Fibroblast of the conjunctiva (primary cell): Measurements from ENCODE around the gene OSTF1.

Experiments
- DNase-seq: peaks from one replicate; pipeline ENCODE4 v3.0.0-alpha.2; 2010; ENCODE audit warnings: low read depth

The OSTF1 gene, protein sequence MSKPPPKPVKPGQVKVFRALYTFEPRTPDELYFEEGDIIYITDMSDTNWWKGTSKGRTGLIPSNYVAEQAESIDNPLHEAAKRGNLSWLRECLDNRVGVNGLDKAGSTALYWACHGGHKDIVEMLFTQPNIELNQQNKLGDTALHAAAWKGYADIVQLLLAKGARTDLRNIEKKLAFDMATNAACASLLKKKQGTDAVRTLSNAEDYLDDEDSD

DNA sequence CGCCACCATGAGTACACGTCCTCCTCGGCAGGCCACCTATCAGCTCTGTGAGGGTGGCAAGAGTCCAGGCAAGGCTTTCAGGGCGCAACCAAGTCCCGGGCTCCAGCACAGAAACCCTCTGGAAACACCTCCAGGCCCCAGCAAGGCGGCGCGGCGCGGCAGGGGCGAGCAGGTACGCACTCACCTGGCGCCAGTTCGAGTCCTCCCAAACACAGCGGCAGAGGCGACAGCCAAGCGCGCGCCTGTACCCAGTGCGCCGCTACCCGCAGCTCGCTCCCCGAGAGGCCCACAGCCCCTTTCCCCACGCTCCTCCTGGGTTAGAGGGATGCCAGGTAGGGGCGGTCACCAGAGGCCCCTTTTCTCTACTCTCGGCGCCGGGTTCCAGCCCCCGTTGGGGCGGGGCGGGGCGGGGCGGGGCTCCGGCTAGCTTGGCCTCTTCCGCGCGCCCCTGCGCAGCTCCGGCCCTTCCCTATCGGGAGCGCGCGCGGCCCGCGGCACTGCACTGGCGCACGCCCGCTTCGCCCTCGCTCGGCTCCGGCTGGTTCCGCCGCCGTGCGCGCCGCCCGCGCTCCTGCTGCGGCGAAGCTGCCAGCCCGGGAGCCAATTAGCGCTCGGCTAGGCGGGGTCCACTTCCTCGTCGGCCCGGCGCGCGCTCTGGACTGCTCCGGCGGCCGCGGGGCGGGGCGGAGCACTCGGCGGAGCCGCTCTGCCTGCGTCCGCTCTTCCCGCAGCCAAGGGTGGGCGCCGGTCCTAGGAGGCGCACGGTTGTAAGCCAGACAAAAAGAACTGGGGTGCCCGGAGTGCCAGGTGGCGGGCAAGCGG is at the start of gene OSTF1, which contains the start of gene NMRK1:
Gene OSTF1, plus strand, starts transcription at position 691 of the 822 bp plus-strand sequence. CDS start 179 bp downstream, outside the sequence.
Gene NMRK1, minus strand, starts transcription at position 332 of the 822 bp plus-strand sequence. CDS start 5,040 bp downstream, outside the sequence.
- peak; percentile 92 for DNase-seq

DNA sequence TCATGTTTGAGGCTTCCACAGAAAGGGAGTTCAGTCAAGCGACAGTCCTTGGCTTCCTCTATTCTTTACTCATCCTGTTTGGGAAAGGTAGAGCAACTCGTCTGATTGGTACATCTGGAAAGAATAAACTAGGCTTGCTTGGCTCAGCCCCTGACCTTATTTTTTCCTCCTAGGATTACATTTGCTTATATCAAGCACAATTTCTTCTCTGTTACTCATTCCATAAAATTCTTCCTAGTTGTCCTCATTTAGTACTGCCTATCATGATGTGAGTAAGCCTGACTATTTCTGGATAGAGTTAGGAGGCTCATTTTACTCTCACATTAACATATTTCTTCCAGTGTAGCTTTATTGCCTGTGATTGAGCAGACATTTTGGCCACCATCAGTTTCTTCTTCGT is 49.3 kb upstream of the OSTF1 start:
- DNase-seq: peak; percentile 78

DNA sequence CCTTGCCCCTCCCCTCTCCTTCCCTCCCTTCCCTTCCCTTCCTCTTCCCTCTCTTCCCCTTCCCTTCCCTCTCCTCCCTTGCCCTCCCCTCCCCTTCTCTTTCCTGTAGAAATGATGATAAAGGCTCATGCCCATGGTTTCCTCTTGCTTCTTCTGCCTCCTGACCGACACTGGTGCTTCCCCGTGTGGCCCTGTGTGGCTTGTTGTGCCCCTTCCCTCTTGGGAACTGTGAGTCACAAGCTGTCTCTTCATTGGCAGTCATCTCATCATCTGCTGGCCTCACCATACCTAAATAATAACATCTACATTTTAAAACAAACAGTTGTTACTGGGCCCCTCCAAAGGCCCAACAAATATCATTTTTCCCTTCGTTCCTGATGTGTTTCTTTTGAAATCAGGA is 48.5 kb upstream of the OSTF1 start:
- DNase-seq: no peak

DNA sequence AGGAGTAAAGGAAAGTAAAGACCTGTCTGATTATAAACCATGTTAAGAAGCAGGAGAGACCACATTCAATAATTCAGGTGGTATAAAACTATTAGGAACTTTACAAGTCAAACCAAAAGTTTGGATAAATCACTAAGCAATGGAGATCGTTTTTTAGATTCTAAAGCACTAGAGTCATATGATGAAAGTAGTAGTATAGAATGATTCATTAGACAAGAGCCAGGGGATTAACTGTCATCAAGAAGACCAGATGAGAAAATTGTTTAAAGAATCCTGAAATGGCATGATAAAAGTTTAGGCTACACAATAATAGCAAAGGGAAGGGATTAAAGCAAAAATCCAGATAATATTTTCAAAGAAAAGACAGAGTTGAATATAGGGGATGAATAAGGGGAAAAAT is 47.3 kb upstream of the OSTF1 start:
- DNase-seq: no peak

DNA sequence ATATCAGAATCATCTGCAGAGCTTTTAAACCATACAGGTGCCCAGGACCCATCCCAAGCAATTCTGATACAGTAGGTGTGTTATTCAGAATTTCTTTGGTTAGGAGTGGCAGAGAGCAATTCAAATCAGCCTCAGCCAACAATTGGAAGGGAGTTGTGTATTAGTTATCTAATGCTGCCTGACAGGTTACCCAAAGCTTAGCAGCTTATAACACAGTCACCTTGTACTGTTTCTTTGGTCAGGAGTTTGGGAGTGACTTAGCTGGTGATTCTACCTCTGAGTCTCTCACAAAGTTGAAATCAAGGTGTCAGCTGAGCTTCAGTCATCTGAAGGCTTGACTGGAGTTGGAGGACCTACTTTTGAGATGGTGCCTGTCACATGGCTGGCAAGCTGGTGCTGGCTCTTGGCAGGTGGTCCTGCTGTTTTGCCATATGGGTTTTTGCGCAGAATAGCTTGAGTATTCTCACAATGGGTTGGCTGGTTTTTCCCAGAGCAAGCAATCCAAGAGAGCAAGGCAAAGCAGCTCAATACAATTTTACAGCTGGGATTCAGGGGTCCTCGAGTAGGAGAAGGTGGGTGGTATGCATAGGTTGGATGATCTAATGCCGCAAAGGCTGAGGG is 41.5 kb upstream of the OSTF1 start:
- DNase-seq: no peak

DNA sequence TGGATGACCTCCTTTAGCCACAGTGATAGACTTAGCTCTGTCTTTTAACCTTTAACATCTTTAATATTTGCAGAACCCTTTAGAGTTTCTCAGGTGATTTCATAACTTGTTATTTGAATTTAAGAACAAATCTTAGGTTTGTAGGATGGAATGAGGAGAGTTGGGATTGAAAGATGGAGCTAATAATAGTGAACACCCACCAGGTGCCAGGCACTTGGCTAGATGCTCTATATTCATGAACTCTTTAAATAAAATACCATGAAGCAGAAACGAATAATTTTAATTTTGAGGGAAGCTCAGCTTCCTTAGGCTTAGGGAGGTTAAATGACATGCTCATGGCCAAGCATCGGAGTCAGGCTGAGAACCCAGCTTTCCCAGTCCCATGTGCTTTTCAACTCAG is 40.8 kb upstream of the OSTF1 start:
- no peak for DNase-seq

DNA sequence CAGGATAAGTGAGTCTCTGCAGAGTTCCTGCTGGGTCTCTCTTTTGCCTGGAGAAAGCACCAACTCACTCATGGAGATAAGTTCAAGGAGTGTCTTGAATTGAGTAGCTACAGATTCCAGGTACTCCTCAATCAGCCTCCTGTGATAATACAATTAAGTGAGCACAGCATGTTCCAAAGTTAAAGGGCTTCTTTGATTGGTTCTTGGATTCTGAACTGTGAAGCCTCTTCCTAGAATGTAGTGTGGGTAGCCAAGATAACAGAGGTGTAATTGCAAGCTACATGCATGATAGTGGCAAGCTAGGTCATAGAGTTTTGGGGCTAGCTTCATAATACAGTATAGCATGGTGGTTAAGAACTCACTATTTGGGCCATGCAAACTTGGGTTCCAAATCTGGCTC is 37.0 kb upstream of the OSTF1 start:
- no peak for DNase-seq

DNA sequence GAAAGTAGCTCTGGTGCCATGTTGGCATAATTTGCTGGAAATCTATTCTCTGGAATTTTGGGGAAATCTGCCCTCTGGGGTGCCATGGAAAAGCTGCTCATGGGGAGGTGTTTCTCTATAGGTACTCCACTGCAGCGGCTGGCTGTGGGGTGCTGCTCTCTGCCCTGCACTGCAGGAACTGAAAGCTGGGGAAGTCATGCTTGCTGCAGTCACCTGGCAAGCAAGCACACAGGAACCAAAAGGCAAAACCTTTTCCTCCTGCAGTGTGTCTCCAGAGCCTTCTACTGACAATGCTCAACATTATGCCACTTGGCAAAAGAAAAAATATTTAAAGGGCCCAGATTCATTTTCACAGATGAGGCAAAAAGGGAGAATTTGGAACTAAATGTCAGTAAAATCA is 34.4 kb upstream of the OSTF1 start:
- DNase-seq: no peak

DNA sequence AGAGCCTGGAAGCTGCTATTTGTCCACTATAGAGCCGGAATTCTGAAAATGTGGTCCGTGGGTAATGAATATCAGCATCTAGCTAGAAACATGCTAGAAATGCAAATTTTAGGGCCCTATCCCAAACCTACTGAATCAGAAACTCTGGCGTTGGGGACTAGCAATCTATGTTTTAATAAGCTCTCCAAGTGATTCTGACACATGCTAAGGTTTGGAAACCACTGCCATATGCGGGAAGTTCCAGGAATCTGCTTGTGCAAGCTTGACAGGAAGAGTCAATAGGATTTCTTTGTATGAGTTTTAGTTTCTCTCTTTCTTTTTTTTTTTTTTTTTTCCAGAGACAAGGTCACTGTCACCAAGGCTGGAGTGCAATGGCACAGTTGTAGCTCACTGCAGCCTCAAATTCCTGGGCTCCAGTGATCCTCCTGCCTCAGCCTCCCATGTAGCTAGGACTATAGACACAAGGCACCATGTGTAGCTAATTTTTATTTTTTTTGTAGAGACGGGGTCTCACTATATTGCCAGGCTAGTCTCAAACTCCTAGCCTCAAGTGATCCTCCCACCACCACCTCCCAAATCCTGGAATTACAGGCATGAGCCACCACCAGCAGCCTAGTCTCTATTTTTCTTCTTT is 33.8 kb upstream of the OSTF1 start:
- no peak for DNase-seq

DNA sequence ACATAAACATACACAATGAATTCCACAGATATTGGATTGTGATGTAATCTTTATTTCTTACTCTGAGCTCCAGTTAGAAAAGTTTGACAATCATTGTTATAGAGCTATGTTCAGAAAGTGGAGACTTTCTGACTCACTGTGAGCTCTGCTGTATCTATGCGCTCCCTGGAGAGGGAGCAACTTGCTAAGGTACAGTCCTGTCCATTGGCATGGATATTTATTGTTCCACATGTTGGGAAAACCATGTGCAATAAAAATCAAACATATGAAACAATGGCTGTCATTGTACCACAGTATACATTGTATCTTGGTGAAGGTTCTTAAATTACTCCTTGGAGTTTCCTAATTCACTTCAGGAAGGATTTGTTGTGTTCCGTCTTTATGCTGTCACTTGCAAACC is 27.1 kb upstream of the OSTF1 start:
- no peak for DNase-seq

DNA sequence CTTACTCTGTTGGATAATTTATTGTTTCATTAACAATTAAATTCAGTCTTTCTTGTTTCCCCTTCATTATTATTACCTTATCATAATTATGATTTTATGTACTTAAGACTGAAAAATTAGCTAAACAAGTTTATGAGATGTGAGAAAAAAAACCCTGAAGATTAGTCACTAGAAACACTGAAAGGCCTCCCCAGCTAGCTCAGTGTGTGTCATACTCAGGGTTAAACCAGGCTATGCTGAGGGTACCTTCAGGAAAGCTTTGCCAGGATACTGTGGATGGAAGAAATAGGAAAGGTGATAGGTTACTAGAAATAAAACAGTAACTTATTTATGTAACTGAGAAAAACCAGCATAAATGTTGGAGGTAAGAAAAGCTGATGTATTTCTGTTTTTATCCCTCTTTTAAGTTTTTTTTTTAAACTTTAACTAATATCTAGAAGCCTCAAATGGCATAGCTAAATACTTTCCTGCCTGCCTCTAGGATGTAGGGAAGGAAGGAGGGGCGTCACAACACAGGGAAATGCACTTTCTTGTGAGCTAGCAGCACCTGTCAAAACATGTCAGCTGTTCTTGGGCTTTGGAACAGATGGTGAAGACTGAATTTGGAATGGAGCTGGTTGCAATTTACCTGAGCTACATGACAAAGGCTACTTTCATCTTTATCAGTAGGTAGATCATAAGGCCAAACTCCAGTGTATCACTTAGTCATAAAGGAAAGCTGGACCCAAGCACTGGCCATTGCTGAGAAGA is 24.6 kb upstream of the OSTF1 start:
- no peak for DNase-seq

DNA sequence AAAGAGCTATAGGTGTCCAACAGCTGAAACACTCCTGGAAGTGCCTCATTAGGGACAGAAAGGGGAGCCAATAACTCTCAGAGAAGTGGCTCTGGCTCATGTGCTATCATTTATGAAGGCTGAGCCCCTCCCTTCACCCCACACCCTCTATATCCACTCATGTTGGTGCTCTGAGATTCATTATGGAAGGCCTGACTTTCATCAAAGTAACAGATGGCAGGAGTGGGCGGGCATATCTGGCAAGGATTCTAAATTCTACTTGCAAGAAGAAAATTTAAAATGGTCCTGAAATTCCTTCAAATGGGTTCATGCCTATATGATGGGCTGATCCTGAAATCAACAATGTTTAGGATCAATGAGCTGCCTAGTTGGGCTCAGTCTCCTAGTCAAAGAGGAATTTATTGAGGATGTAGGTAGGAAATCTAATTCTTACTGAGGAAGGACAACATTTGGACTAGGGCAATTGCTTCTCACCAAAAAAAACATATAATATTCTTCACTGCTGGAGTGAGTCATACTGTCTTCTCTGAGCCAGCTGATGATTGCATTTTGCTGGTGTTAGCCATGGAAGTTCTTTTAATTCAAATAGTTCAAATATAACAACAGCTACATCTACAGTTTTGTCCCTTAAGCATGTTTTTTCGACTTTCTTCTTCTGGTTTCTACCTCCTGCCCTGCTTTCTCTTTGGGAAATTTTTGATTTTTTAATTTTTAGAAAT is 23.8 kb upstream of the OSTF1 start:
- peak; percentile 42 for DNase-seq

DNA sequence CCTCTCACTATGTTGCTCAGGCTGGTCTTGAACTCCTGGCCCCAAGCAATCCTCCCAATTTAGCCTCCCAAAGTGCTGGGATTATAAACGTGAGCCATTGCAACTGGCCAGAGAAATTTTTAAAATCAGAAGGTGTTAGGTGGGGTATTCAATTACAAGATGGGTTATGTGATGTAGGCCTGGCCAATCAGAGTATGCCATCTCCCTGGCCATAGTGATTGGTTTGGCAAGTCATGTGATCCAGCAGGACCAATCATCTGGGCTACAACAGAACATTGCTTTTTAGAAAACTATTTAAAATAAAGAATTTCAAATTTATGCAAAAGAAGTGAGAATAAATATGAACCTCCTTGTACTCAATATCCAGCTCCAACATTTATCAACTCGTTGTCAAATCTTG is 22.8 kb upstream of the OSTF1 start:
- no peak for DNase-seq

DNA sequence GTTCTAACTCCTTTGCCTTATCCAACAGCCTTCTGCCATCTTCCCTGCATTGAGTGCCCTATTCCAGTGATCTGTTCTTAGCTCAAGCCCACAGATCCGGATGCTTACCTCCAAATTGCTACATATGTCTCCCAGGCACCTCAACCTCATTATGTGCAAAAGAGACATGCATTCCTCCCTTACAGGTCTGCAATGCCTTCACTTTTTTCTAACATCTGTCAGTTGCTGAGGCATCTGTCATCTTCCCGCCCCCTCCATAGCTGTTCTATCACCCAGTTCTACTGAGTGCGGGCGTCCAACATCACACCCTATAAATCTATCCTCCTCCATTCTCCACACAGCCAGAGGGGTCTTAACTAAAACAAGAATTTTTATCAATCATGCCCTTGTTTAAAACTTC is 20.4 kb upstream of the OSTF1 start:
- DNase-seq: no peak

DNA sequence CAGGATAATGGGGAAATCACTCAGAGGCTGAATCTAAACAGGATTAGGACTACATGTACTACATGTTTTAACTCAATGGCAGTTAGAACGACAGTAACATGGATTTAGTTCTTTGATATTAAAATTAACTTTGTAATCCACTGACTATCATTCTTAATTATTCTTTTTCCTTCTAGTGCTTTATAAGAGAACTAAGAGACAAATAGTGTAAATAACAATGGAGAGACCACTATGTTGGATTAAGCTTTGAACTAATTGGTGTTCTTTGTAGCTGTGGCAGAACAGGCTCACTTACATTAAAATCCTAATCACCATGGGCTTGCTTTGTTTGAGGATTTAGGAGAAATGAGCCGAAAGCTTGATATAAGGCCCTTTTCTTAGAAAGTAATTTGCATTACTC is 19.1 kb upstream of the OSTF1 start:
- no peak for DNase-seq

DNA sequence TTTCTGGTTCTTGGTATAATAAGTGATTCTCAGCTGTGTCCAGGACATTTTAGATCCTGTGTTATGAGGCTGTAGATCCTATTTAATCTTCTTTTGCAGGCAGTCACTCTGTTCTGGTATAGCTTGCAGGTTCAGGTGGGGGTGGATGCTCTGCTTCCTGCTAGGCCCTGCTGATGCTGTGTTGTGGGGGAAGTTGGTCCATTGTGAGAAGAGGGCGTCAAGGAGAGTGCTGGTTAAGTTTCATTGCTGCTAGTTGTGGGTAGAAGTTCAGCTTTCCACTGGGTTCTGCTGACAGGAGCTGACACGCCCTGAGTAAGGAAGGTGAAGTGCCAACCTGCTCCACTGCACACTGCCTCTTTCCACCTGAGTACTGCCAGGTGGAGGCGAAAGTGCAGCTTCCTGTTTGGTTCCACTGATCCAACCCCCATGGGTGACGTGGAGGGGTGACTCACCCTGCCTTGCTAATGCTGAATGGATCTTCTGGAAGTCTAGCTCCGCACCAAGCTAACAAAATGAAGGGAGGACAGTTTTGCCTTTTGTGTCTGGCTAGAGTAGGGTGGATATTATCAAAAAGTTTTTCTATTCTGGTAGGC is 16.7 kb upstream of the OSTF1 start:
- DNase-seq: no peak

DNA sequence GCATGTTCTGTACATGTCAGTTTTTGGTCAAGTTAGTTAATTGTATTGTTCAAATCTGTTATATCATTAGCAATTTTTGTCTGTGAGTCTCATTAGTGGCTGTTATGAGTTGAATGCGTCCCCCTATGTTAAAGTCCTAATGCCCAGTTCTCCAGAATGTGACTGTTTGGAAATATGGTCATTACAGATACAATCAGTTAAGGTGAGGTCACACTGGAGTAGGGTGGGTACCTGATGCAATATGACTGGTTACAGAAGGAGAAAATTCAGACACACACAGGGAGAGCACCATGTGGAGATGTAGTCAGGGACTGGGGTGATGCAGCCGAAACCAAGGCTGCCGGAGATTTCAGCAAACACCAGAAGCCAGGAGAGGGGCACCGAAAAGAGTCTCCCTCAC is 15.4 kb upstream of the OSTF1 start:
- DNase-seq: no peak

DNA sequence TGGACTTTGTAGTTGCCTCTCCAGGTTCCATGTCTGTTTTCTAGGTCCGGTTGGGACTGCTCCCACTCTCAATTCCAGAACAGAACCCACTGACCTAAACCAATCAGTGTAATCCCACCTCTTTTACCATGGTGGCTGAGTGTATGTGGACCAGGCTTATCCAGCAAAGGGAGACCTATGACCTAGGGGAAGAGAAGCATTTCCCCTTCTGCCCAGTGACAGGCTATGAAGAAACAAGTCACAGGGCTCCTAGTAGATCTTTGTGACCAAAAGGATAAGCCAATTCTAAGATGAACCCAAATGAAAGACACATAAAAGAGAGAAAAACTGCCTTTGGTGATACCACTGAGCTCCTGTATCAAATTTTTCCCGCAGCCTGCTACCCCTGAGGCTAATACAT is 6.7 kb upstream of the OSTF1 start:
- no peak for DNase-seq

DNA sequence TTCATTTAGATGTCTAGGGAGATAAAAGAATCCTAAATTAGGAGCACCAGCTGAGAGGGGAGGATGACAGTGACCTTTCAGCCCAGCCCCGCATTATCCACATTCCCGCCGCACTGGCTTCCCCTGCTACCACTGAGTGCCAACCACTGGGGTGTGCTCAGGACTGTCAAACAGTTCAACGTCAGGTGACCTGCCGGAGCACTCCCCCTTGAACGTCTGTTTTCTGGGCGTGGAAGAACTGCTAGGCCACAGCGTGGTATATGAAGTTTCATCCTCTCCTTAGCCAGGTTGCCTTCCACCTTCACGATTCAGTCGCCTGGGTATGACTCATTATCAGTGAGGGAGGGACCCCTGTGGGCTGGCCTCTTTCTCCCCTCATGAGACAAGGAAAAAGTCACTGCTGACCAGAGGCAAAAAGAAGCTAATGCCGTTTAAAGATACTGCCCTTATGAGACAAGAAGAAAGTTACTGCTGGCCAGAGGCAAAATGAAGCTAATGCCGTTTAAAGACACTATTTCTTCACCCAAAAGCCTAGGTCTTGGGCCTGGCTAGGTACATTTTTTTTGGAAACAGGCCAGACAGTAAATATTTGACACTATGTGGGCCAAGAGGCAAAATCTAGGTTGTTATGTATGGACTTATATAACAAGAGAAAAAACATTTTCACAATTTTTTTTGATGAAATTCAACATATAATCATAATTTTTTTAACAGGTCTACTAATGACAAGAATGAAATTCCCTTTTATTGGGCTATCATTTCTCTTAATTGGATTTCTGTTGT is 4.9 kb upstream of the OSTF1 start:
- DNase-seq: no peak

DNA sequence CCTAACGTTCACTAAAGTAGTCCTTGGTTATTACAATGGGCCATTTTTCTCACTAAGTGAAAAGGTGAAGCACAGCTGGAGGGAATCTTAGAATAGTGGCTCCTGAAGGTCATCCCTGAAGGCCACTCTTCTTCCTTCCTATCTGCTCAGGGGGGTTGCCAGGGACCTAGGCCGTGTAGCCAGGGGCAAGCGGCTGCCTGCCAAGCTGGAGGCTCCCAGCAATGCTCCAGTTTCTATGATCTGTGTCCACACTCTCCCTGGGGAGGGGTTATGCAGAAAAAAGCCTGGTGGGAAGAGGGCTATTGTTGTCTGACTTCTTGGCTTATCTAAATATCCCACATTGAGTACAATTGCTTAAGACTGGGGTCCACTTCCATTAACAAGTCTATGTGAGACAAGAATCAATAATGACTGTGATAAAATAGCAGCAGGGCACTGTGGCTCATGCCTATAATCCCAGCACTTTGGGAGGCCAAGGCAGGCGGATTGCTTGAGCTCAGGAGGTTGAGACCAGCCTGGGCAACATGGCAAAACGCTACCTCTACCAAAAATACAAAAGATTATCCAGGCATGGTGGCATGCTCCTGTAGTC is 4.1 kb upstream of the OSTF1 start:
- DNase-seq: no peak
